NT2/D1 (cell line): Measurements from ENCODE around the gene ASIC2.

Experiments
- SUZ12 ChIP-seq: IDR thresholded peaks from 2 replicates; pipeline ENCODE4 v1.6.1; 2011; ENCODE audit not compliant: insufficient read length, insufficient read depth; ENCODE audit errors: extremely low read depth
- YY1 ChIP-seq: IDR thresholded peaks from 2 replicates; pipeline ENCODE4 v1.6.1; 2011; ENCODE audit not compliant: insufficient read length, insufficient read depth
- ZNF274 ChIP-seq: IDR thresholded peaks from 2 replicates; pipeline ENCODE4 v1.6.1; 2011; ENCODE audit warnings: mild to moderate bottlenecking, low read depth, low read length

GRCh38 chr17:33202021-33202420 lies 91.1 kb downstream of the ASIC2 start:
- no peak for TF ChIP-seq ZNF274
- TF ChIP-seq YY1 = no peak
- TF ChIP-seq SUZ12 = no peak
